H1 (cell line): ENCODE results near the gene MYLK2.

Experiments used
- EP300 ChIP-seq, 2 experiments: IDR thresholded peaks; 1 replicate in 1 of 2; 2 replicates in 1 of 2; pipeline ENCODE4 v1.6.1; 2011 to 2012; ENCODE audit warnings: low read depth in 2 of 2, low read length in 2 of 2, mild to moderate bottlenecking in 2 of 2, borderline replicate concordance in 1 of 2, inconsistent platforms in 1 of 2, moderate library complexity in 1 of 2
- KDM1A ChIP-seq: fragments of 200-600, 300-600 bp; sonication (generic); IDR thresholded peaks from 2 replicates; pipeline ENCODE4 v1.7.1; 2016; ENCODE audit warnings: mild to moderate bottlenecking, low read length, borderline replicate concordance
- POLR2A ChIP-seq, 2 experiments: IDR thresholded peaks; 1 replicate in 1 of 2; 2 replicates in 1 of 2; pipeline ENCODE4 v1.6.1; 2011; ENCODE audit warnings: low read depth in 2 of 2, low read length in 2 of 2, mild to moderate bottlenecking in 2 of 2; ENCODE audit errors: control extremely low read depth in 1 of 2
- TCF12 ChIP-seq: IDR thresholded peaks from 2 replicates; pipeline ENCODE4 v1.6.1; 2011; ENCODE audit warnings: low read depth, mild to moderate bottlenecking, low read length
- TF ChIP-seq, protein P1 (sequence below), 3 experiments: IDR thresholded peaks; 1 replicate in 2 of 3; 2 replicates in 1 of 3; pipeline versions ENCODE4 v1.5.1 to v1.6.1; 2011; ENCODE audit warnings: low read length in 3 of 3, mild to moderate bottlenecking in 3 of 3, inconsistent platforms in 2 of 3, low read depth in 1 of 3, moderate library complexity in 1 of 3; ENCODE audit not compliant: insufficient read depth in 1 of 3; ENCODE audit errors: control extremely low read depth in 1 of 3
- TF ChIP-seq, protein P2 (sequence below): IDR thresholded peaks from 2 replicates; pipeline ENCODE4 v1.6.1; 2012; ENCODE audit warnings: inconsistent platforms

DNA sequence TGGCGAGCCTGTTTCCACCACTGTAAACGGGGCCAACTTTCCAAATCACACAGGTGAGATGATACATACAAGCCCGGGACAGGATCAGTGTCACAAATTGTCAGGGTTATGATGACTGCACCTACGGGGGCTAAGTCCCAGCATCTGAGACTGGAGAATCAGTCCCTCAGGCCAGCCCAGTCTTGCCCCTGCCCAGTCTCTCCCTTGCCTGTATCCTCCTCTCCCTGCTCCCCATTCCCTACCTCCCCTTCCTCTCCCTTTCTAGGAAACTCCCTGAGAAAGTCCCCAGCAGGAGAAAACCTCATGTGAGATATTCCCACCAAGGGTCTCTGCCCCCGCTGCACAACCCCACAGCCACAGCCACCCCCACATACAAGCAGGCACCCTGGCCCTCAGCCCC, 24.7 kb downstream of the MYLK2 start:
- TF ChIP-seq, protein P1, sequence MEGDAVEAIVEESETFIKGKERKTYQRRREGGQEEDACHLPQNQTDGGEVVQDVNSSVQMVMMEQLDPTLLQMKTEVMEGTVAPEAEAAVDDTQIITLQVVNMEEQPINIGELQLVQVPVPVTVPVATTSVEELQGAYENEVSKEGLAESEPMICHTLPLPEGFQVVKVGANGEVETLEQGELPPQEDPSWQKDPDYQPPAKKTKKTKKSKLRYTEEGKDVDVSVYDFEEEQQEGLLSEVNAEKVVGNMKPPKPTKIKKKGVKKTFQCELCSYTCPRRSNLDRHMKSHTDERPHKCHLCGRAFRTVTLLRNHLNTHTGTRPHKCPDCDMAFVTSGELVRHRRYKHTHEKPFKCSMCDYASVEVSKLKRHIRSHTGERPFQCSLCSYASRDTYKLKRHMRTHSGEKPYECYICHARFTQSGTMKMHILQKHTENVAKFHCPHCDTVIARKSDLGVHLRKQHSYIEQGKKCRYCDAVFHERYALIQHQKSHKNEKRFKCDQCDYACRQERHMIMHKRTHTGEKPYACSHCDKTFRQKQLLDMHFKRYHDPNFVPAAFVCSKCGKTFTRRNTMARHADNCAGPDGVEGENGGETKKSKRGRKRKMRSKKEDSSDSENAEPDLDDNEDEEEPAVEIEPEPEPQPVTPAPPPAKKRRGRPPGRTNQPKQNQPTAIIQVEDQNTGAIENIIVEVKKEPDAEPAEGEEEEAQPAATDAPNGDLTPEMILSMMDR (IDR thresholded peaks at IDR 0.05; ENCODE audit: control extremely low read depth in 1 of 3, insufficient read depth in 1 of 3, low read depth in 1 of 3, low read length in 3 of 3): no peak
- no peak for TF ChIP-seq KDM1A
- TF ChIP-seq POLR2A (IDR thresholded peaks at IDR 0.05; ENCODE audit: control extremely low read depth in 1 of 2, low read depth in 2 of 2, low read length in 2 of 2): no peak
- no peak for TF ChIP-seq EP300 (IDR thresholded peaks at IDR 0.05; ENCODE audit: borderline replicate concordance in 1 of 2, low read depth in 2 of 2, low read length in 2 of 2)
- no peak for TF ChIP-seq TCF12
- TF ChIP-seq, protein P2, sequence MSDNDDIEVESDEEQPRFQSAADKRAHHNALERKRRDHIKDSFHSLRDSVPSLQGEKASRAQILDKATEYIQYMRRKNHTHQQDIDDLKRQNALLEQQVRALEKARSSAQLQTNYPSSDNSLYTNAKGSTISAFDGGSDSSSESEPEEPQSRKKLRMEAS: no peak
